HTR-8/SVneo (cell line): ENCODE measurements around the gene SELENOV.

Source experiments
- DNase-seq: peaks from one replicate; pipeline ENCODE4 v3.0.0; 2011; ENCODE audit warnings: low spot score, mixed read lengths; ENCODE audit not compliant: insufficient read length
- FAIRE-seq: peaks from 2 replicates; lab custom pipeline; 2011; peaks lifted over from hg19 to GRCh38; lab: Jason Lieb, UNC

The SELENOV gene

DNA sequence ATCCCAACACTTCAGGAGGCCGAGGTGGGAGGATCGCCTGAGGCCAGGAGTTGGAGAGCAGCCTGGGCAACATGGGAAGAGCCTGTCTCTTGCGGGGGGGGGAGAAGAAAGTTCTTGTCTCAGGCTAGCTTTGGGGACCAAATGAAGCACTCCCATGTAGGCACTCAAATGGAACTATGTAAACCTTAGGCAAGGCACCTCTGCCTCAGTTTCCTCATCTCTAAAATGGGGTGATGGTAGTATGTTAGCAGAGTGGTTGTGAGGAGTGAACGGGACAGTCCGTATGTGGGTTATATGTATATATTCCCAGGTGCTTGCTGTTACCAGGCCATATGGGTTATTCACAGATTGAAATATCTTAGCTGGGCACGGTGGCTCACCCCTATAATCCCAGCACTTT lies 22.7 kb upstream of the SELENOV start:
- no peak for FAIRE-seq
- DNase-seq: no peak

DNA sequence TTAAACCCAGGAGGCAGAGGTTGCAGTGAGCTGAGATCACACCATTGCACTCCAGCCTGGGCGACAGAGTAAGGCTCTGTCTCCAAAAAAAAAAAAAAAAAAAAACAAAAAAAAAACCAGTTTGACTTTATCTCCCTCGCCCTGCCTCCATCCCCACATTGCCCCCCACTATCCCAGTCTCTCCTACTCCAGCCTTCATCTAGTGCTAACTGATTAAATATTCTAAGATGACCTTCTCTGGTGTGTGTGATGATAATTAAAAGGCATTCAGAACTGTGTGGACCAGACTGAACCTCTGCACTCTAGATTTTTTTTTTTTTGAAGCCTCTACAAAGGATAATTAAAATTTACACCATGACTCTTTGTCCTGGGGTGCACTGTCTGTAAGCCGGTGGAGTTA lies 22.2 kb upstream of the SELENOV start:
- FAIRE-seq (no peak), DNase-seq (no peak)

DNA sequence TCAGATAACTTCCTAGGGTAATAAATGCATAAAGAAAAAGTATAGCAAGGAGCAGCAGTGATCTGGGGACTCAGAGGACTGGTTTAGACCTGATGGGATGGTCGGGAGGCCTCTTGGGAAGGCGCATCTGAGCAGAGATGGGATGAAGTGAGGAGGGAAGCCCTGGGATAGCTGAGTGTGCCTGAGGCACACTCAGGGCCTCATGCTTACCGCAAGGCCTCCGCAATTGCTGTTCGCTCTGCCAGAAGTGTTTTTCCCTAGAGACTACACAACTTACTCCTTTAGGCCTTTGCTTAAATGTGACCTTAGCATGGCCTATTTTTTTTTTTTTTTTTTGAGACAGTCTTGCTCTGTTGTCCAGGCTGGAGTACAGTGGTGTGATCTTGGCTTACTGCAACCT lies 20.3 kb upstream of the SELENOV start:
- no peak for DNase-seq
- FAIRE-seq: no peak

DNA sequence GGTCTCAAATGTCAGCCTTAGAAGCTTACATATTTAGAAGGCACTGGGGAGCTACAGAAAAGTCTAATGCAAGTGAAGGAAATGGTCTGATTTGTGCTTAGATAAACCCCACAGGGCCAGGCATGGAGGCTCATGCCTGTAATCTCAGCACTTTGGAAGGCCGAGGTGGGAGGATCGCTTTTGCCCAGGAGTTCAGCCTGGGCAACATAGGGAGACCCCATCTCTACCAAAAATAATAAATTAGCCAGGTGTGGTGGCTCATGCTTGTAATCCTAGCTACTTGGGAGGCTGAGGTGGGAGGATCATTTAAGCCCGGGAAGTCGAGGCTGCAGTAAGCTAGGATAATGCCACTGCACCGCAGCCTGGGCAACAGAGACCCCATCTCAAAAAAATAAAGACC lies 18.9 kb upstream of the SELENOV start:
- DNase-seq (no peak), FAIRE-seq (no peak)

DNA sequence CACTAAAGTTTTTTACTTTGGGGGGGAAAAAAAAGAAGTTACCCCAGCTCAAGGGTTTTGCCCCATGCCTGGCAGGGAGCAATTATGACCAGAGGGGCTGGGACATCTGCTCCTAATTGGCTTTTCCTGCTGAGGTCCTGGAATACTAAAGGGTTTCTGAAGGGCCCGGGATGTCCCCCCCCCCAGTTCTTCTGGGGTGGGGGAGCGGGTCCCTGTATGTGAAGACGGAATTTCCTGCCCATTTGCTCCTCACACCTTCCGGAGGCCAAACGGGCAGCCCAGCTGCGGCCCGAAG lies 17.3 kb upstream of the SELENOV start:
- no peak for FAIRE-seq

DNA sequence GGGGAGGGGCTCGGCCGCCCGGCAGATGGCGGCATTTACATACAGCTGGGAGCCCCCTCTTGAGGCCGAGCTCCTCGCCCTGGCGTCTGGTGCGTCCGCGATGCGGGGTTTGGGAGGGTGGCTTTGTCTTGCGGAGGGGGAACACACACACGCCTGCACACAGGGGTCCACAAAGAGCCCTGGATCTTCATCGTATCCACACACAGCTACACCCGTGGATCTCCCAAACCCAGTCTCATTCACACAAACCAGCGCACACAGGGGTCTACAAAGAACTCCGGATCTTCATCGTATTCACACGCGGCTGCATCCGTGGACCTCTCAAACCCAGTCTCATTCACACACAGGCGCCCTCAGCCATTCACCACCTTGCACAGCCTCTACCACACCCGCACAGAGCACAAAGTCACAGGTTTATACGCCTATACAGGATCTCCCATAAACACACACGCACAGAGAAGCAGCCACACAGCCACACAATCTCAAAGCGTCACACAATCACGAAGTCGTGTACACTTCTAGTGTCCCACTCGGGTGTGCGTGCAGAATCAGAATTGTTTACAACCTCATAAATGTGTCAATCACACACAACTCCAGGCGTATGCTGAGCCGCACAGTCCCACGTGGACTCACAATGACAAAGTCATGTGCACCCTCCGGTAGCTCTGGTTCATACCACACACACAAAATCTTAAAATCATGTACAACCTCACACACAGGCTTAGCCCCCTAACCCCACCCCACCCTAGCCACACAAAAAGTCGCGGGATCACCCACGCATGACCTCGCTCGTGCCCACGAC lies 16.7 kb upstream of the SELENOV start:
- DNase-seq (peak; percentile 54), FAIRE-seq (peak; percentile 80)

More for the DNA sequence above, 17.3 kb upstream of the SELENOV start:
- no peak for DNase-seq

DNA sequence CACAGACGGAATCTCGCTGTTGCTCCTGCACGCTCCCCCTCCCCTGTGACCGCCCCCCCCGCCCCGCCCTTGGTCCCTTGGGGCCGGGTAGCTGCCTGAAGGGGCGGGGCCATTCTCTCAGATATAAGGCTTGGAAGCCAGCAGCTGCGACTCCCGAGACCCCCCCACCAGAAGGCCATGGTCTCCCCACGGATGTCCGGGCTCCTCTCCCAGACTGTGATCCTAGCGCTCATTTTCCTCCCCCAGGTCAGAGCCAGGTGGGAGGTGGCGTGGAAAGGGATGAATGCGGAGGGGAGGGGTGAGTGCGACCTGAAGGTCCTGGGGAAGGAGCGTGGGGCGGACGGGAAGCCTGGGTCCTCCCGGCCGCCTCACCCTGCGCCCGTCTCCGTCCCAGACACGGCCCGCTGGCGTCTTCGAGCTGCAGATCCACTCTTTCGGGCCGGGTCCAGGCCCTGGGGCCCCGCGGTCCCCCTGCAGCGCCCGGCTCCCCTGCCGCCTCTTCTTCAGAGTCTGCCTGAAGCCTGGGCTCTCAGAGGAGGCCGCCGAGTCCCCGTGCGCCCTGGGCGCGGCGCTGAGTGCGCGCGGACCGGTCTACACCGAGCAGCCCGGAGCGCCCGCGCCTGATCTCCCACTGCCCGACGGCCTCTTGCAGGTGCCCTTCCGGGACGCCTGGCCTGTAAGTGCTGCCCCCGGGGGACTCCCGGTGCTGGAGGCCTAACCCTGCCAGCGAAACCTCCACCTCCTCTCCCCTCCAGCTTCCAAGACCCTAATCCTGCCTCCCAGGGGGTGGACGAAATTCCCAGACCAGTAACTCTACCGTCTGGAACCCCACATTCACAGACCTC lies 15.9 kb upstream of the SELENOV start, which contains the start of gene DLL3:
Gene DLL3 (plus strand): TSS at position 150 of the 845 bp plus-strand sequence. CDS start 28 bp downstream, at position 178.
- no peak for DNase-seq
- FAIRE-seq: no peak

DNA sequence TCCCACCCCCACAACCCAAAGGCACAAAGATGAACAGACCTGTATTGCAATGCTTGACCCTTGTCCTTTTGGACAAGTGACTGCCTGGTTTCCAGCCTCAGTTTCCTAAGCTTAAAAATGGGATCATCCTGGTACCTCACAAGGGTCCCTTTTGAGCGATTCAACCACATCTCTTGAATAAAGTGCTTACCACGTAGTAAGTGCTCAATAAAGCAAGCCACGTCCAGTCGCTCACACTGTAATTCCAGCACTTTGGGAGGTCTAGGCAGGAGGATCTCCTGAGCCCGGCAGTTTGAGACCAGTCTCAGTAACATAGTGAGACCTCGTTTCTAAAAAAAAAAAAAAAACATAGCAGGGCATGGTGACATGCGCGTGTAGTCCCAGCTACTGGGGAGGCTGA lies 15.0 kb upstream of the SELENOV start:
- DNase-seq (no peak), FAIRE-seq (no peak)

DNA sequence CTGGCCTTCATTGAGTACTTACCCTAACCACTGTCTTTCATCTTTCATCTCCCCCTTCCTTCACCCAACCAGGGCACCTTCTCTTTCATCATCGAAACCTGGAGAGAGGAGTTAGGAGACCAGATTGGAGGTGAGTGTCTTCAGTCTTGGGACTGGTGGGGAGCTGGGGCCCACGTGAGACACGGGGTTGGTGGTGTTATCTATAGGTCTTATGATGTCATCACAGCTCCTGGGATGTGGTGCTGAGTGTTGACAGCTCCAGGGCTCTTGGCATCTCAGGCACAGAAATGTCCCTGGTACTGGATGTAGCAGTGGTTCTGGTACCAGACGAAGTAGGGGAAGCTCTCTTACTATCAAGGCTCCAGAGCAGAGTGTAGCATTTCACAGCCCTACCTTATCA lies 14.4 kb upstream of the SELENOV start:
- no peak for FAIRE-seq

DNA sequence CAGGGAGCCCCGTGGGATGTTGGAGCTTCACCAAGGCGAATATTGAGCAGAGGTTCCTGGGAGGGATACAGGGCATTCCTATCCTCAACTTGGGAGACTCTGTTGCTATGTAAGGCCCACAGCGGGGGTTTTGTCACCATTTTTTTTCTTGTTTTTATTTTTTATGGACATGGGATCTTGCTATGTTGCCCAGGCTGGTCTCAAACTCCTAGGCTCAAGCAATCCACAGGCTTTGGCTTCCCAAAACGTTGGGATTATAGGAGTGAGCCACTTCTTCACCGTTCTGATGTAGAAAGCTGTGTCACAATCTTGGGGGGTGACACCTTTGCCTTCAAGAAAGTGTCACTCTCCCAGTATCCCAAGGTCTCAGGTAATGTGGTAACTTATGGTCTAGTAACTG lies 13.6 kb upstream of the SELENOV start:
- FAIRE-seq (no peak), DNase-seq (no peak)

More for the DNA sequence above, 14.4 kb upstream of the SELENOV start:
- DNase-seq: no peak

DNA sequence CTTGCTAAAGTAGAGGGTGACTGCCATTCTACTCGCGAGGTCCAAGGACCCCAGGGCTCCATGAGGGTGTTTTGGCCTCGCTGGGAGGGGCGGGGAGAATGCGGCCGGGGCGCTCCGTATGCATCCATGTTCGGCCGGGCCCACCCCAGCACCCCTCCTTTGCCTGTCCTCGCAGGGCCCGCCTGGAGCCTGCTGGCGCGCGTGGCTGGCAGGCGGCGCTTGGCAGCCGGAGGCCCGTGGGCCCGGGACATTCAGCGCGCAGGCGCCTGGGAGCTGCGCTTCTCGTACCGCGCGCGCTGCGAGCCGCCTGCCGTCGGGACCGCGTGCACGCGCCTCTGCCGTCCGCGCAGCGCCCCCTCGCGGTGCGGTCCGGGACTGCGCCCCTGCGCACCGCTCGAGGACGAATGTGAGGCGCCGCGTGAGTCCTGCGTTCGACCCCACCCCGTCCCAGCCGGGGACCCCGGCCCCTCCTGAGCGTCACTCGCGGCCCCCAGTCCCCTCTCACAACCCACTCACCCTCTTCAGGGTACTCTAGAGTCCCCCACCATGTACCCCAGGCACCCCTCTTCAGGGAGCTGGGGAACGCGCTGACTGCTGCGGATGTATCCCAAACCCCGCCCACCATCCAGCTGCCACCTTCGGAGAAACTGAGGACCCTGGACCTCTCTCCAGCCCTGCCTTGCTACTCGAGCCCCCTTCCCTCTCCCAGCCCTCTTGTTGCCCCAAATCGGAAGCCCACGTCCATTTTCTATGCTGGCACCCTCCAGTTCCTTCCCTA lies 12.1 kb upstream of the SELENOV start:
- FAIRE-seq: no peak
- no peak for DNase-seq

DNA sequence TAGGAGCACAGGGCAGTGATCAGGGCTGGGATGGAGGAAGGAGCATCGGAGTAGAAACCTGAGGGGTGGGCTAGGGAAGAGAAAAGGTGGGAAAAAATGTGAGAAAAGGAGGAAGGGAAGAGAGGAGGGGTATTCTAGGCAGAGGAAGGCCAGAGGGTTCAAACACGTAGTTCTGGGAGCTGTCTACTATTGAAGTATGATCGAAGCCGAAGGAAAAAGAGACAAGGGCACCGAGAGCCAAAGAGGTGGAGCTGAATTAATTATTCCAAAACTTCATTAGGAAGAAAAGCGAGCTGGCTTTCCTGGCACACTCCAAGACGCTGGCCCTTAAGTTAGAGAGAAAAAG lies 8.4 kb upstream of the SELENOV start:
- FAIRE-seq: no peak
- no peak for DNase-seq

DNA sequence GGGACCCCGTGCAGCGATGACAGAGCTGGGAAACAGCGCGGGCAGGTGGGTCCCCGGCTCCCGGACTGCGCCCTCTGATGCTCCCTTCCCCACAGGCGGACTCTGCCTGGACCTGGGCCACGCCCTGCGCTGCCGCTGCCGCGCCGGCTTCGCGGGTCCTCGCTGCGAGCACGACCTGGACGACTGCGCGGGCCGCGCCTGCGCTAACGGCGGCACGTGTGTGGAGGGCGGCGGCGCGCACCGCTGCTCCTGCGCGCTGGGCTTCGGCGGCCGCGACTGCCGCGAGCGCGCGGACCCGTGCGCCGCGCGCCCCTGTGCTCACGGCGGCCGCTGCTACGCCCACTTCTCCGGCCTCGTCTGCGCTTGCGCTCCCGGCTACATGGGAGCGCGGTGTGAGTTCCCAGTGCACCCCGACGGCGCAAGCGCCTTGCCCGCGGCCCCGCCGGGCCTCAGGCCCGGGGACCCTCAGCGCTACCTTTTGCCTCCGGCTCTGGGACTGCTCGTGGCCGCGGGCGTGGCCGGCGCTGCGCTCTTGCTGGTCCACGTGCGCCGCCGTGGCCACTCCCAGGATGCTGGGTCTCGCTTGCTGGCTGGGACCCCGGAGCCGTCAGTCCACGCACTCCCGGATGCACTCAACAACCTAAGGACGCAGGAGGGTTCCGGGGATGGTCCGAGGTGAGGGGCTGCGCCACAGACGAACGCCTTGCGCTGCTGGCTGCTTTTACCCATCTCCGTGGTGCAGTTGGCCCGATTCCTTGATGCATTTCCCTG lies 7.8 kb upstream of the SELENOV start:
- DNase-seq: peak; percentile 89
- FAIRE-seq: peak; percentile 96

DNA sequence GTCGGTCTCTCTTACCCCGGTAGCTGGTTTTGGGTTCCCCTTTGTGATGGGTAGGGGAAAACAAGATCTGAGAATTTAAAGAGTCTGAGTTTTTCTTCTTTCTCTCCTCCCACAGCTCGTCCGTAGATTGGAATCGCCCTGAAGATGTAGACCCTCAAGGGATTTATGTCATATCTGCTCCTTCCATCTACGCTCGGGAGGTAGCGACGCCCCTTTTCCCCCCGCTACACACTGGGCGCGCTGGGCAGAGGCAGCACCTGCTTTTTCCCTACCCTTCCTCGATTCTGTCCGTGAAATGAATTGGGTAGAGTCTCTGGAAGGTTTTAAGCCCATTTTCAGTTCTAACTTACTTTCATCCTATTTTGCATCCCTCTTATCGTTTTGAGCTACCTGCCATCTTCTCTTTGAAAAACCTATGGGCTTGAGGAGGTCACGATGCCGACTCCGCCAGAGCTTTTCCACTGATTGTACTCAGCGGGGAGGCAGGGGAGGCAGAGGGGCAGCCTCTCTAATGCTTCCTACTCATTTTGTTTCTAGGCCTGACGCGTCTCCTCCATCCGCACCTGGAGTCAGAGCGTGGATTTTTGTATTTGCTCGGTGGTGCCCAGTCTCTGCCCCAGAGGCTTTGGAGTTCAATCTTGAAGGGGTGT lies 7.1 kb upstream of the SELENOV start:
- FAIRE-seq (no peak), DNase-seq (no peak)

DNA sequence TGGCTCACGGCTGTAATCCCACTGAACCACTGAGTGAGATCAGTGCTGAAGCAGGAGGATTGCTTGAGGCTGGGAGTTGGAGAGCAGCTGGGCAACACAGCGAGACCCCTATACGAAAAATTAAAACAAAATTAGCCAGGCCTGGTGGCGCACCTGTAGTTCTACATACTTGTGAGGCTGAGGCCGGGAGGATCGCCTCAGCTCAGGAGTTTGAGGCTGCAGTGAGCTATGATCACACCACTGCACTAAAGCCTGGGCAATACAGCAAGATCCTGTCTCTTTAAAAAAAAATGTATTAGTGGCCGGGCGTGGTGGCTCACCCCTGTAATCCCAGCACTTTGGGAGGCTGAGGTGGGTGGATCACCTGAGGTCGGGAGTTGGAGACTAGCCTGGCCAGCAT lies 6.3 kb upstream of the SELENOV start:
- FAIRE-seq: no peak

DNA sequence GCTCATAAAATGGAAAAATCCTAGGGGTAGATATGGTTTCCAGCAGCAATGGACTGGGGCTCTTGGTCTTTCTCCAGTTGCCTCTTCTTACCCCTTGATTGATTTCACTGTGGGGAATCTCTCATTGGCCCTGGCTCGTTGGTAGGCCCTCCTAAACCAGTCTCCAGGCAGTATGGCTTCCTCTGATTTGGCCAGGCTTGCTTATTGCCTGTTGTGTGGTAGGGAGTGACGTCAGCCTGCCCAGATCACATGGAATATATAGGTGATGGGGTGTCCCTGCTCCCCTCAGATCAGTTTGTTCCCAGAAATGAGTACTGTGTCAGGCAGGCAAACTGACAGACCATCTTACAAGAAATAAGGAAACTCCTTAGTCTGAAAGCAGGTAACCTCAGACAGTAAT lies 5.7 kb upstream of the SELENOV start:
- FAIRE-seq (no peak), DNase-seq (no peak)

More for the DNA sequence above, 6.3 kb upstream of the SELENOV start:
- DNase-seq: no peak

DNA sequence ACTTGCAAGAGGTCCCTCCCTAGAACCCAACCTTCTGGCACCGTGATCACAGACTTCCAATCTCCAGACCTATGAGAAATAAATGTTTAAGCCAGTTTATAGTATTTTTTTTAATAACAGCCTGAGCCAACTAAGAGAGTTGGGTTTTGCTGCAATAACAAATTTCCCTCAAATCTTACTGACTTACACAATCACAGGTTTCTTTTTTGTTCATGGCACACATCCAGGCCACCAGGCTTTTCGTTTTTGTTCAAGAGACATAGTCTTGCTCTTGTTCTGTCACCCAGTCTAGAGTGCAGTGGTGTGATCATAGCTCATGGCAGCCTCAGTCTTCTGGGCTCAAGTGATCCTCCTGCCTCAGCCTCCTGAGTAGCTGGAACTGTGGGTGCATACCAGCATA lies 2.0 kb upstream of the SELENOV start:
- DNase-seq (no peak), FAIRE-seq (no peak)

DNA sequence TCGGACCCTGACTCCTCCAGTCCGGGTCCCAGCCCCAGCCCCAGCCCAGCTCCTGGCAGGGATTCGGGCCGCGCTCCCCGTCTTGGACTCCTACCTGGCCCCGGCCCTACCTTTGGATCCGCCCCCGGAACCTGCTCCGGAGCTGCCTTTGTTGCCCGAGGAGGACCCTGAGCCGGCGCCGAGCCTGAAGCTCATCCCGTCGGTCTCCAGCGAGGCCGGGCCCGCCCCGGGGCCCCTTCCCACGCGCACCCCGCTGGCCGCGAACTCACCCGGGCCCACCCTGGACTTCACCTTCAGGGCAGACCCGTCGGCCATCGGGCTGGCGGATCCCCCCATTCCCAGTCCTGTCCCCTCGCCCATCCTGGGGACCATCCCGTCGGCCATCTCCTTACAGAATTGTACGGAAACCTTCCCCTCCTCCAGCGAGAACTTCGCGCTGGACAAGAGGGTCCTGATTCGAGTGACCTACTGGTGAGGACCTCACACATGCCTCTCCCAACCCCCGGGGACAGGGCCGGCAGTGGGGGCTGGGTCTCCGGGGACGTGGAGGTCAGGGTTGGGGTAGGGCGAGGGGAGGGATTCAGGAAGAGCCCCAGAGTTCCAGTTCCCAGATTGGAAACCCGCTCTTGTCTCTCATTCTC lies 732 bp downstream of the SELENOV start:
- DNase-seq: no peak
- no peak for FAIRE-seq

DNA sequence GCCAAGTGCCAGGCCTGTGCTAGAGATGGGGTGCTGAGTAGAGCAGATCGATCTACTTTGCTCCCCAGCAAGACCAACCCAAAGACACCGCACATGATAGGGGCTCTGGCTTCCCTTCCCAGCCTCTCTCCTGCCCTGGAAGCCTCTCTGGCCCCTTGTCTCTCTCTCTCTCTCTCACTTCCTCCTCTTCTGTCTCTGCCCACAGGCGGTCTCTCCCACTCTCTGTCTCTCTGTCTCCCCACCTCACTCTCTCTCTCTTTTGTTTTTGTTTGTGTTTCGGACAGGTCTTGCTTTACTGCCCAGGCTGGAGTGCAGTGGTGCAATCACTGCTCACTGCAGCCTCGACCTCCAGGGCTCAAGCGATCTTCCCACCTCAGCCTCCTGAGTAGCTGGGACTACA lies 1.3 kb downstream of the SELENOV start:
- no peak for DNase-seq
- FAIRE-seq: no peak
